Heart left ventricle (tissue), 16 donors: Measurements from ENCODE around the gene SSBP4. TPM values are rescaled to one million over a fixed set of nuclear protein-coding genes. Genes with fewer than 3 reads are reported as not detected.

Source experiments
- ATAC-seq, 4 donors: fragments of 200-7000 bp; cut with Tn5 transposase; one replicate each; pipeline ENCODE4 v1.9.1; 2020 to 2022; ENCODE audit warnings: moderate library complexity in 4 of 4, mild to moderate bottlenecking in 3 of 4, moderate number of reproducible peaks in 1 of 4
- DNase-seq, 5 donors: peaks; one replicate each; pipeline ENCODE4 v3.0.0-alpha.2; 2020
- H3K27ac ChIP-seq, 12 donors: fragments of 200-600 bp; sonication (generic) in 4 of 12; one replicate each; pipeline versions ENCODE4 v1.5.0 to v1.8.0; 2016 to 2022; ENCODE audit warnings: mild to moderate bottlenecking in 2 of 12
- H3K27me3 ChIP-seq, 9 donors: fragments of 200-600 bp; sonication (generic) in 2 of 9; one replicate each; pipeline versions ENCODE4 v1.5.1 to v1.8.0; 2016 to 2022; ENCODE audit warnings: mild to moderate bottlenecking in 3 of 9
- H3K36me3 ChIP-seq, 9 donors: fragments of 200-600 bp; sonication (generic) in 2 of 9; one replicate each; pipeline versions ENCODE4 v1.5.0 to v1.8.0; 2018 to 2022; ENCODE audit warnings: mild to moderate bottlenecking in 2 of 9
- H3K4me1 ChIP-seq, 12 donors: fragments of 200-600 bp; sonication (generic) in 4 of 12; one replicate each; pipeline versions ENCODE4 v1.5.0 to v1.8.0; 2016 to 2022; ENCODE audit warnings: mild to moderate bottlenecking in 3 of 12
- H3K4me3 ChIP-seq, 12 donors: fragments of 200-600 bp; sonication (generic) in 4 of 12; one replicate each; pipeline versions ENCODE4 v1.5.0 to v1.8.0; 2017 to 2022; ENCODE audit warnings: mild to moderate bottlenecking in 9 of 12, moderate library complexity in 4 of 12
- H3K9me3 ChIP-seq, 12 donors: fragments of 200-600 bp; sonication (generic) in 4 of 12; one replicate each; pipeline versions ENCODE4 v1.5.0 to v1.8.0; 2016 to 2022; ENCODE audit warnings: mild to moderate bottlenecking in 1 of 12
- CTCF ChIP-seq, 12 donors: fragments of 200-600 bp; sonication (generic) in 4 of 12; IDR thresholded peaks; one replicate each; pipeline versions ENCODE4 v1.5.0 to v1.8.0; 2018 to 2022; ENCODE audit warnings: antibody characterized with exemption in 12 of 12, mild to moderate bottlenecking in 5 of 12
- POLR2A ChIP-seq, 2 donors: fragments of 450-650 bp; IDR thresholded peaks; one replicate each; pipeline ENCODE4 v1.6.1; 2017; ENCODE audit warnings: antibody characterized with exemption in 2 of 2, mild to moderate bottlenecking in 2 of 2, moderate library complexity in 2 of 2
- WGBS, 4 donors: extraction: QIAGEN DNeasy Blood & Tissue Kit in 2 of 4; methylation state at CpG; one replicate each; pipeline versions ENCODE4 v1.1.5 to v1.1.7; 2013 to 2018; 5-methylcytosine and 5-hydroxymethylcytosine counted together
- intact Hi-C, 10 donors: fragments of 100-400 bp; cut with DNase I; formaldehyde crosslinking; loops; one replicate each; pipeline versions ENCODE4 v1.11.1 to v1.14.2; 2022
- polyA plus RNA-seq, 2 donors: library from polyadenylated mRNA; stranded (reverse); fragments of 200-250 nt; gene quantifications; one replicate each; pipeline ENCODE4 v1.2.3, GENCODE V29; 2013
- total RNA-seq, 9 donors: library from RNA; depleted of rRNA in 2 of 9; stranded (reverse); fragments of >200 nt in 2 of 9; fragmentation: NEBNext Ultra II Directional in 3 of 9; extraction: Animal tissue kit (Norgen Biotek cat#: 25700) in 3 of 9; gene quantifications; one replicate each; pipeline versions ENCODE4 v1.1.0 to v1.2.4, GENCODE V29; 2016 to 2023
- donor health status: ischemic (EF 13 %, LVEDD 7.1; RV severe dilation, severe dysfunction).
- donor health status: healthy with polysubstance abuse.
- donor health status: DM: no; HTN: yes; CAD: no.
- donor health status: DM: no; HTN: no; CAD: no.
- donor health status: ischemic (EF 25% LVEDD 6.9; RV normal size, moderate dysfunction).
- donor health status: ischemic (EF 25% LVEDD 5.7; RV mildly dilated, moderate dysfunction).
- donor health status: healthy.
- donor health status: DM: yes; HTN: yes; CAD: no.
- donor health status: ischemic (EF 35%, LVEDD 5.7; RV mildly dilated, moderate dysfunction).
- donor health status: nonischemic (EF 11% LVEDD 7.7; RV severe dilation, severe dysfunction).
- donor health status: DM: yes; HTN: yes; CAD: no.
- donor health status: PGD.
- donor health status: ischemic (EF 29% LVEDD 5.4; RV normal size, mild dysfunction).
- donor health status: nonischemic (EF 23%, LVEDD 6.1; RV moderate dilation, normal function).

SSBP4 gene
- total and polyA plus RNA-seq, 11 donors: 23.5 to 89.8 (median 29.4) TPM

- H3K27ac ChIP-seq: peak overlapping the region in 7 of 12 donors; percentile 24 to 88 (median 83)
- H3K9me3 ChIP-seq: no peaks in the 10 kb centered on the region
- H3K4me3 ChIP-seq: peak overlapping the region in 8 of 12 donors; percentile 57 to 88 (median 72)
- intact Hi-C loops: no loop called here
- peaks cover 0 to 19% (median 3%) of the 10 kb centered on the region in 9 donors for H3K36me3 ChIP-seq
- no peaks in the 10 kb centered on the region for H3K27me3 ChIP-seq
- no peak for TF ChIP-seq POLR2A (IDR thresholded peaks at IDR 0.05)
- no peak for TF ChIP-seq CTCF (IDR thresholded peaks at IDR 0.05)
- peaks cover 0 to 53% (median 38%) of the 10 kb centered on the region in 12 donors for H3K4me1 ChIP-seq
- ATAC-seq (no peak), DNase-seq (peak in 1 of 5 donors; percentile 61)
- WGBS, 4 donors: 82 to 89% (median 85%) methylated on average over 38 to 46 of the region's 46 CpGs
These were observed 16.9 kb downstream of the SSBP4 start for GRCh38 chr19:18435842-18436670.

GRCh38 chr19:18436671-18437490 lies 17.7 kb downstream of the SSBP4 start:
- Histone ChIP-seq H3K36me3 (peaks cover 0 to 19% (median 3%) of the 10 kb centered on the region in 9 donors), H3K4me3 (peak overlapping the region; percentile 29 to 88 (median 64)), H3K9me3 (no peaks in the 10 kb centered on the region), H3K4me1 (peaks cover 0 to 53% (median 38%) of the 10 kb centered on the region in 12 donors), H3K27me3 (no peaks in the 10 kb centered on the region), H3K27ac (peak overlapping the region in 11 of 12 donors; percentile 24 to 88 (median 78))
- ATAC-seq: peak; percentile 22 to 70 (median 36)
- intact Hi-C loops: no loop called here
- WGBS, 4 donors: 20 to 43% (median 34%) methylated on average over 35 to 67 of the region's 67 CpGs
- DNase-seq: peak; percentile 84 to 90 (median 88)
- TF ChIP-seq CTCF (IDR thresholded peaks at IDR 0.05) (peak in 1 of 12 donors; percentile 22), POLR2A (IDR thresholded peaks at IDR 0.05) (no peak)

- DNase-seq (peak in 4 of 5 donors; percentile 59 to 77 (median 76)), ATAC-seq (peak in 3 of 4 donors; percentile 26 to 46 (median 32))
- Histone ChIP-seq H3K4me3 (peak within 1 kb of the TSS; percentile 29 to 88 (median 64)), H3K4me1 (peaks cover 0 to 52% (median 36%) of the 10 kb centered on the region in 12 donors), H3K9me3 (no peaks in the 10 kb centered on the region), H3K27me3 (no peaks in the 10 kb centered on the region), H3K36me3 (peaks cover 0 to 19% (median 6%) of the 10 kb centered on the region in 9 donors), H3K27ac (peak within 1 kb of the TSS; percentile 5 to 88 (median 81))
- 0 to 1% (median 1%) methylated on average over 35 to 99 of the region's 99 CpGs; no CpG with 5 or more reads in 1 of the 4 donors for WGBS, 4 donors
- intact Hi-C loops: no loop called here
- TF ChIP-seq POLR2A (IDR thresholded peaks at IDR 0.05) (peak in 1 of 2 donors; percentile 27), CTCF (IDR thresholded peaks at IDR 0.05) (no peak)
These were observed 18.5 kb downstream of the SSBP4 start, which contains the start of gene ISYNA1 for GRCh38 chr19:18437491-18438330. TSS of gene ISYNA1 (minus strand) at chr19:18438133. CDS start at chr19:18437979, 154 bp downstream.
